Lower lobe of right lung (tissue), 2 donors: Measurements from ENCODE around the gene ZFYVE19. TPM values are rescaled to one million over a fixed set of nuclear protein-coding genes. Genes with fewer than 3 reads are reported as not detected.

Experiments used
- ATAC-seq, 2 donors: fragments of 200-7000 bp; cut with Tn5 transposase; one replicate each; pipeline ENCODE4 v1.9.1; 2020 to 2022; ENCODE audit warnings: mild to moderate bottlenecking in 2 of 2, moderate library complexity in 2 of 2
- DNase-seq: peaks from one replicate; pipeline ENCODE4 v3.0.0-alpha.2; 2020
- H3K27ac ChIP-seq: fragments of 200-600 bp; one replicate; pipeline ENCODE4 v1.8.0; 2022
- H3K27me3 ChIP-seq: fragments of 200-600 bp; one replicate; pipeline ENCODE4 v1.8.0; 2022; ENCODE audit warnings: low read depth
- H3K36me3 ChIP-seq: fragments of 200-600 bp; one replicate; pipeline ENCODE4 v1.8.0; 2022; ENCODE audit warnings: mild to moderate bottlenecking
- H3K4me1 ChIP-seq: fragments of 200-600 bp; one replicate; pipeline ENCODE4 v1.8.0; 2022
- H3K4me3 ChIP-seq: fragments of 200-600 bp; one replicate; pipeline ENCODE4 v1.8.0; 2022; ENCODE audit warnings: mild to moderate bottlenecking
- H3K9me3 ChIP-seq: fragments of 200-600 bp; one replicate; pipeline ENCODE4 v1.8.0; 2022
- intact Hi-C: fragments of 100-400 bp; cut with DNase I; formaldehyde crosslinking; loops from one replicate; pipeline ENCODE4 v1.11.0; 2022
- total RNA-seq: library from RNA; stranded (reverse); fragmentation: NEBNext Ultra II Directional; extraction: Animal tissue kit (Norgen Biotek cat#: 25700); gene quantifications from one replicate; pipeline ENCODE4 v1.2.1, GENCODE V29; 2021
- TF ChIP-seq, protein P1 (sequence below): fragments of 200-600 bp; IDR thresholded peaks from one replicate; pipeline ENCODE4 v1.8.0; 2022; ENCODE audit warnings: antibody characterized with exemption, mild to moderate bottlenecking
- donor health status: DM: no; HTN: yes; CAD: no; lungs with severe emphysema.

Gene ZFYVE19
- total RNA-seq, 1 donor from 2014 or later = 29.6 TPM

DNA sequence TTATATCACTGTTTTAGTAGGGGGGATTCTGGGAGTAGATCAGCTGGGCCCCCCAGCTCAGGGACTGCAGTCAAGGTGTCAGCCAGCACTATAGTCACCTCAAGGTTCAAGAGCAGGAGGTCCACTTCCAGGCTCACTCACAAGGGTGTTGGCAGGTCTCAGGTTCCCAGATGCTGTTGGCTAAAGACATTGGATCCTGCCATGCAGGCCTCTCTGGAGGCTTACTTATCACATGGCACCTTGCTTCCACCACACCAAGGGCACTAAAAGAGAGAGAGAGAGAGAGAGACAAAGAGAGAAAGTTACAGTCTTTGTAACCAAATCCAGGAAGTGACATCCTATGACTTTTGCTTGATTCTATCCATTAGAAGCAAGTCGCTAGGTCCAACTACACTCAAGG, 29.1 kb downstream of the ZFYVE19 start:
- H3K9me3 ChIP-seq = no peaks in the 10 kb centered on the region

DNA sequence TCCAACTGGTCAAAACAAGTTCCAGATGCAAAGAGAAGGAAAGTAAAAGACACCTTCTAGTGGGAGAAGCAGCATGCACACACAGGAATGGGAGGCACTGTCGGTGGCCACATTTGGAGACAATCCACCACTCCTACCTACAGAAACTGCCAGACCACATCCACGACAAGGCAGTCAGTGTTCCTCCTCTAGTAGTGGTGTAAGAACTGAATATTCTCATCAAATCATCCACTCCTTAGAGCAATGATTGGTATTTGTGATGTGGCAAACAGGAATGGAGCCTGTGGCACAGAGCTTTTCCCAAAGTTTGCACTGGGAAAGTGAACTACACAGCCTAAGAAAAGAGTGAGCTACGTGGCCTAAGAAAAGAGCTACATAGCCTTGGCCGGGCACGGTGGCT, 31.9 kb downstream of the ZFYVE19 start:
- H3K4me1 ChIP-seq = no peaks in the 10 kb centered on the region
- no peaks in the 10 kb centered on the region for H3K9me3 ChIP-seq
- no peak for DNase-seq
- H3K36me3 ChIP-seq = no peaks in the 10 kb centered on the region
- TF ChIP-seq, protein P1, sequence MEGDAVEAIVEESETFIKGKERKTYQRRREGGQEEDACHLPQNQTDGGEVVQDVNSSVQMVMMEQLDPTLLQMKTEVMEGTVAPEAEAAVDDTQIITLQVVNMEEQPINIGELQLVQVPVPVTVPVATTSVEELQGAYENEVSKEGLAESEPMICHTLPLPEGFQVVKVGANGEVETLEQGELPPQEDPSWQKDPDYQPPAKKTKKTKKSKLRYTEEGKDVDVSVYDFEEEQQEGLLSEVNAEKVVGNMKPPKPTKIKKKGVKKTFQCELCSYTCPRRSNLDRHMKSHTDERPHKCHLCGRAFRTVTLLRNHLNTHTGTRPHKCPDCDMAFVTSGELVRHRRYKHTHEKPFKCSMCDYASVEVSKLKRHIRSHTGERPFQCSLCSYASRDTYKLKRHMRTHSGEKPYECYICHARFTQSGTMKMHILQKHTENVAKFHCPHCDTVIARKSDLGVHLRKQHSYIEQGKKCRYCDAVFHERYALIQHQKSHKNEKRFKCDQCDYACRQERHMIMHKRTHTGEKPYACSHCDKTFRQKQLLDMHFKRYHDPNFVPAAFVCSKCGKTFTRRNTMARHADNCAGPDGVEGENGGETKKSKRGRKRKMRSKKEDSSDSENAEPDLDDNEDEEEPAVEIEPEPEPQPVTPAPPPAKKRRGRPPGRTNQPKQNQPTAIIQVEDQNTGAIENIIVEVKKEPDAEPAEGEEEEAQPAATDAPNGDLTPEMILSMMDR = no peak
- no peak for ATAC-seq
- H3K4me3 ChIP-seq = no peak overlapping the region
- H3K27ac ChIP-seq = no peak overlapping the region
- intact Hi-C loops = no loop called here
- H3K27me3 ChIP-seq = no peaks in the 10 kb centered on the region

More for the DNA sequence above, 29.1 kb downstream of the ZFYVE19 start:
- intact Hi-C loops = no loop called here
- Histone ChIP-seq H3K36me3 (no peaks in the 10 kb centered on the region), H3K27ac (no peak overlapping the region), H3K27me3 (no peaks in the 10 kb centered on the region), H3K4me3 (no peak overlapping the region), H3K4me1 (no peaks in the 10 kb centered on the region)
- DNase-seq (no peak), ATAC-seq (no peak)
- TF ChIP-seq, protein P1 = no peak

DNA sequence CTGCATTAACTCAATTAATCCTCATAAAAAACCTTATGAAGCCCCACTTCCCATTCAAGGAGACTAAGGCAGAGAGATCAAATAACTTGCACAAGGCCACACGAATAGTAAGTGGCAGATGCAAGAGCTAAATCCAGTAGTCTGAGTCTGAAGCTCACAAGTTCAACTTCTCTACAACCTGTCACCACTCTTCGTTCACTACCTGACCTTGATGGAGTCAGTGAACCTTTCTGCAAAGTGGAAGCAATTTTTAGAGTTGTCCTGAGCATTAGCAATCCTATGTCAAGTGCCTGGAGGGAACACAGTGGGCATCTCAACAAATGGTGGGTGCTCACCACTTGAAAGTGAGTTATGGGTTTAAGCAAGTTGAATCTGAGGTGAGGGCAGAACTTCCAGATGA, 34.9 kb downstream of the ZFYVE19 start:
- TF ChIP-seq, protein P1 = no peak
- DNase-seq (no peak), ATAC-seq (no peak)
- H3K27me3 ChIP-seq = peaks cover 16% of the 10 kb centered on the region
- no peaks in the 10 kb centered on the region for H3K36me3 ChIP-seq
- H3K27ac ChIP-seq = no peak overlapping the region
- no peaks in the 10 kb centered on the region for H3K9me3 ChIP-seq
- H3K4me1 ChIP-seq = peaks cover 27% of the 10 kb centered on the region
- H3K4me3 ChIP-seq = no peak overlapping the region
- intact Hi-C loops = no loop called here

DNA sequence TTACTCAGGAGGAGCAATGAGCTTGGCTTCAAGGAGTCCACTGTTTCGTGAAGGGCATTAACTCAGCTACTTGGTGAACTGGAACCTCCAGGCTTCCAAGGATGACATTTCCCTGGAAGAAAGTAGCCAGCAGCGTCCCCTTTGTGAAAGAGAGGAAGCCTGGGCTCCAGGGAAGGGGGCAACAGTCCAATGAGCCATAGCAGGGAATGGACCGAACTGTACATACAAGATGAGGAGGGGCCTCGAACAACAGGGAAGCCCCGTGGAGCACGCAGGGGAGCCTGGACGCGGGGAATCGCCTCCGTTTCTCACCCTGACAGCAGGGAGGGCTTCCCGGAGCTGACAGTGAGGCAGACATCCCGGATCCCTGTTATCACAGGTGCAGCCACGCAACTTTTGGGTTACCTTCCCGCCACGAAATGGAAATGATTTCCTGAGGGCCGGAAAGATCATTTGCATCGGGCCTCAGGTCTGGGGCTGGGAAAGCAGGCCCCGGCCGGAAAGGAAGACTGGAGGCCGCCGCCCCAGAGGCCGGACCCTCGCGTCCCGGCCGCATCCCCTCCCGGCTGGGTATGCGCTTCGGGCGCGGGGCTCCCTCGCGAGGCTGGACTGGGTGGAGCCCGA, 36.5 kb downstream of the ZFYVE19 start:
- Histone ChIP-seq H3K36me3 (no peaks in the 10 kb centered on the region), H3K27me3 (peaks cover 16% of the 10 kb centered on the region), H3K9me3 (no peaks in the 10 kb centered on the region), H3K4me3 (peak overlapping the region; percentile 71), H3K4me1 (peaks cover 43% of the 10 kb centered on the region), H3K27ac (peak overlapping the region; percentile 83)
- TF ChIP-seq, protein P1 = no peak
- ATAC-seq (no peak), DNase-seq (no peak)
- intact Hi-C loops = no loop called here

DNA sequence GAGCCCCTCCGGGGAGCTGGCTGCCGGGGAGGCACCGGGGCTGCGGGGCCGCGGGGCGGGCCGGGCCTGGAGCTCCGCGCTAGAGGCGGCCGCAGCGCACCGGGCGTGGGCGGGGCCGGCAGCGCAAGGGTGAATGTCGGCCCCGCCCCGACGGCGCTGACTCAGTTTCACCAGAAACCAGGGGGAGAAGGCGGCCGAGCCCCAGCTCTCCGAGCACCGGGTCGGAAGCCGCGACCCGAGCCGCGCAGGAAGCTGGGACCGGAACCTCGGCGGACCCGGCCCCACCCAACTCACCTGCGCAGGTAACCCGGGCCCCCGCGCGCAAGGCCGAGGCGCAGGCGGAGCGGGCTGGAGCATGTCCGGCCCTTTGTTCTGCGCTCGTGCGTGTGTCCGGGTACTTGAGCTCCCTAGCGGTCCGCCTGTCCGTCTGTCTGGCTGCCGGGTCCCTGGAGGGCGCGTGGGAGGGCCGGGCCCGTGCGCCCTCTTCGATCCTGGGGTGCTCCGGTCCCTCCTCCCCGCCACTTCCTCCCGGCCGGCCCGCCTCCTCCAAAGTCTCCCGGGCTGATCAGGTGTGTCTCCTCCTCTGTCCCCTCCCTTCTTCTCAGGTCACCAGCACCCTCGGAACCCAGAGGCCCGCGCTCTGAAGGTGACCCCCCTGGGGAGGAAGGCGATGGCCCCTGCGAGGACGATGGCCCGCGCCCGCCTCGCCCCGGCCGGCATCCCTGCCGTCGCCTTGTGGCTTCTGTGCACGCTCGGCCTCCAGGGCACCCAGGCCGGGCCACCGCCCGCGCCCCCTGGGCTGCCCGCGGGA, 37.2 kb downstream of the ZFYVE19 start, which contains the start of gene SPINT1:
Gene SPINT1, plus strand, starts transcription at position 164 of the 811 bp plus-strand sequence. Its CDS starts 507 bp downstream, at position 671.
- H3K4me3 ChIP-seq = peak within 1 kb of the TSS; percentile 71
- H3K36me3 ChIP-seq = no peaks in the 10 kb centered on the region
- H3K4me1 ChIP-seq = peaks cover 45% of the 10 kb centered on the region
- H3K27ac ChIP-seq = peak within 1 kb of the TSS; percentile 83
- DNase-seq = peak; percentile 77
- intact Hi-C loops = no loop called here
- H3K9me3 ChIP-seq = no peaks in the 10 kb centered on the region
- peaks cover 16% of the 10 kb centered on the region for H3K27me3 ChIP-seq
- TF ChIP-seq, protein P1 = no peak
- peak; percentile 79 to 81 for ATAC-seq
